Activated CD8-positive, alpha-beta T cell treated with anti-CD3 and anti-CD28 coated beads for 36 hours (primary cell): ENCODE results near the gene TAS2R31. TPM values are rescaled to one million over a fixed set of nuclear protein-coding genes. Genes with fewer than 3 reads are reported as not detected.

Experiments used
- ATAC-seq: fragments of 200-7000 bp; cut with Tn5 transposase; one replicate; pipeline ENCODE4 v1.10.0; 2021; ENCODE audit warnings: mild to moderate bottlenecking, moderate library complexity
- CTCF ChIA-PET: fragments of 350-600 bp; sonication (Branson Sonifier 250); formaldehyde crosslinking; loops from one replicate; lab custom pipeline; 2021; ENCODE audit warnings: antibody characterized with exemption; lab: Charles Lee
- POLR2A ChIA-PET: fragments of 350-600 bp; sonication (Branson Sonifier 250); formaldehyde crosslinking; loops from one replicate; lab custom pipeline; 2021; ENCODE audit warnings: antibody characterized with exemption; lab: Charles Lee
- DNase-seq: peaks from one replicate; pipeline ENCODE4 v3.0.0-alpha.2; 2020
- H3K27ac Mint-ChIP-seq: one replicate; pipeline ENCODE4 v1.8.0; 2021; ENCODE audit warnings: mild to moderate bottlenecking, mixed read lengths
- H3K27me3 Mint-ChIP-seq: one replicate; pipeline ENCODE4 v1.8.0; 2021; ENCODE audit warnings: mixed read lengths
- H3K36me3 Mint-ChIP-seq: one replicate; pipeline ENCODE4 v1.8.0; 2021; ENCODE audit warnings: low read depth, mixed read lengths
- H3K4me1 Mint-ChIP-seq: one replicate; pipeline ENCODE4 v1.8.0; 2021; ENCODE audit warnings: low read depth, mixed read lengths
- H3K4me3 Mint-ChIP-seq: one replicate; pipeline ENCODE4 v1.8.0; 2021; ENCODE audit warnings: mild to moderate bottlenecking, moderate library complexity, mixed read lengths
- H3K9me3 Mint-ChIP-seq: one replicate; pipeline ENCODE4 v1.8.0; 2021; ENCODE audit warnings: mixed read lengths
- CTCF ChIP-seq: fragments of 200-600 bp; IDR thresholded peaks from one replicate; pipeline ENCODE4 v1.8.0; 2022; ENCODE audit warnings: antibody characterized with exemption, mild to moderate bottlenecking
- intact Hi-C: fragments of 100-400 bp; cut with micrococcal nuclease; formaldehyde crosslinking; loops from one replicate; pipeline ENCODE4 v1.10.0; 2022
- total RNA-seq, 2 experiments: library from RNA; stranded (reverse); gene quantifications; one replicate each; pipeline ENCODE4 v1.2.3, GENCODE V29; 2021

TAS2R31 gene
- total RNA-seq = 1 to 10 TPM; 1.2 to 1.5 TPM

- Mint-ChIP-seq H3K9me3 (no peaks in the 10 kb centered on the region), H3K27me3 (no peaks in the 10 kb centered on the region), H3K27ac (no peak within 1 kb of the TSS), H3K4me1 (no peaks in the 10 kb centered on the region), H3K36me3 (peaks cover 27% of the 10 kb centered on the region), H3K4me3 (no peak within 1 kb of the TSS)
- DNase-seq (no peak), ATAC-seq (no peak)
- TF ChIP-seq CTCF = no peak
- ChIA-PET POLR2A (no interaction called here), CTCF (no interaction called here)
- intact Hi-C loops = no loop called here
Observed at GRCh38 chr12:11031307-11031706, at the start of gene TAS2R31. Gene TAS2R31 (minus strand): TSS chr12:11031407. CDS start chr12:11031335, 72 bp downstream.

- ChIA-PET CTCF (no interaction called here), POLR2A (no interaction called here)
- H3K4me1 Mint-ChIP-seq = peaks cover 4% of the 10 kb centered on the region
- DNase-seq = no peak
- no peak for TF ChIP-seq CTCF
- peaks cover 9% of the 10 kb centered on the region for H3K36me3 Mint-ChIP-seq
- ATAC-seq = no peak
- H3K4me3 Mint-ChIP-seq = no peak overlapping the region
- H3K9me3 Mint-ChIP-seq = peaks cover 6% of the 10 kb centered on the region
- intact Hi-C loops = no loop called here
- no peak overlapping the region for H3K27ac Mint-ChIP-seq
- H3K27me3 Mint-ChIP-seq = no peaks in the 10 kb centered on the region
Observed at GRCh38 chr12:11078246-11078645, 47.0 kb upstream of the TAS2R31 start.

- DNase-seq (no peak), ATAC-seq (no peak)
- ChIA-PET POLR2A (no interaction called here), CTCF (no interaction called here)
- Mint-ChIP-seq H3K4me3 (no peak overlapping the region), H3K4me1 (peaks cover 4% of the 10 kb centered on the region), H3K27me3 (no peaks in the 10 kb centered on the region), H3K36me3 (peaks cover 9% of the 10 kb centered on the region), H3K27ac (no peak overlapping the region), H3K9me3 (peaks cover 1% of the 10 kb centered on the region)
- no peak for TF ChIP-seq CTCF
- intact Hi-C loops = no loop called here
Observed at GRCh38 chr12:11075642-11076041, 44.4 kb upstream of the TAS2R31 start.

- ChIA-PET CTCF (no interaction called here), POLR2A (no interaction called here)
- H3K27ac Mint-ChIP-seq = no peak overlapping the region
- peaks cover 19% of the 10 kb centered on the region for H3K36me3 Mint-ChIP-seq
- peaks cover 4% of the 10 kb centered on the region for H3K4me1 Mint-ChIP-seq
- no peak for TF ChIP-seq CTCF
- DNase-seq (no peak), ATAC-seq (no peak)
- H3K4me3 Mint-ChIP-seq = no peak overlapping the region
- no peaks in the 10 kb centered on the region for H3K9me3 Mint-ChIP-seq
- intact Hi-C loops = no loop called here
- H3K27me3 Mint-ChIP-seq = no peaks in the 10 kb centered on the region
Observed at GRCh38 chr12:11071414-11071813, 40.2 kb upstream of the TAS2R31 start.

- Mint-ChIP-seq H3K4me3 (no peak overlapping the region), H3K4me1 (peaks cover 4% of the 10 kb centered on the region), H3K36me3 (peaks cover 20% of the 10 kb centered on the region), H3K27me3 (no peaks in the 10 kb centered on the region), H3K27ac (no peak overlapping the region), H3K9me3 (no peaks in the 10 kb centered on the region)
- intact Hi-C loops = no loop called here
- ChIA-PET POLR2A (no interaction called here), CTCF (no interaction called here)
- DNase-seq (no peak), ATAC-seq (no peak)
- no peak for TF ChIP-seq CTCF
Observed at GRCh38 chr12:11070999-11071398, 39.8 kb upstream of the TAS2R31 start.
